Heart right ventricle (tissue), 16 donors: ENCODE results near the gene NEIL3. TPM values are rescaled to one million over a fixed set of nuclear protein-coding genes. Genes with fewer than 3 reads are reported as not detected.
"Not testable (repeated sequence)": the region's sequence is repeated elsewhere in the genome, so short reads cannot be mapped to it uniquely, and the experiment has no call there.

Experiments used
- ATAC-seq, 8 donors: fragments of 200-7000 bp; cut with Tn5 transposase; one replicate each; pipeline ENCODE4 v1.9.1; 2020; ENCODE audit warnings: mild to moderate bottlenecking in 8 of 8, moderate library complexity in 8 of 8, moderate number of reproducible peaks in 1 of 8
- DNase-seq, 2 donors: peaks; one replicate each; pipeline ENCODE4 v3.0.0-alpha.2; 2020
- H3K27ac ChIP-seq, 10 donors: fragments of 200-600 bp; sonication (generic) in 2 of 10; one replicate each; pipeline versions ENCODE4 v1.5.0 to v1.8.0; 2020 to 2022; ENCODE audit warnings: mild to moderate bottlenecking in 3 of 10
- H3K27me3 ChIP-seq, 7 donors: fragments of 200-600 bp; one replicate each; pipeline ENCODE4 v1.8.0; 2021 to 2022; ENCODE audit warnings: mild to moderate bottlenecking in 2 of 7
- H3K36me3 ChIP-seq, 9 donors: fragments of 200-600 bp; sonication (generic) in 1 of 9; one replicate each; pipeline versions ENCODE4 v1.5.0 to v1.8.0; 2020 to 2022; ENCODE audit warnings: mild to moderate bottlenecking in 2 of 9
- H3K4me1 ChIP-seq, 9 donors: fragments of 200-600 bp; sonication (generic) in 1 of 9; one replicate each; pipeline versions ENCODE4 v1.5.0 to v1.8.0; 2020 to 2022; ENCODE audit warnings: mild to moderate bottlenecking in 4 of 9
- H3K4me3 ChIP-seq, 10 donors: fragments of 200-600 bp; sonication (generic) in 2 of 10; one replicate each; pipeline versions ENCODE4 v1.5.0 to v1.8.0; 2020 to 2022; ENCODE audit warnings: mild to moderate bottlenecking in 7 of 10, moderate library complexity in 2 of 10
- H3K9me3 ChIP-seq, 11 donors: fragments of 200-600 bp in 10 of 11; sonication (generic) in 2 of 11; one replicate each; pipeline versions ENCODE4 v1.5.0 to v1.8.0; 2013 to 2022; ENCODE audit warnings: mild to moderate bottlenecking in 2 of 11, control low read depth in 1 of 11, moderate library complexity in 1 of 11
- WGBS, 2 donors: extraction: QIAGEN DNeasy Blood & Tissue Kit; methylation state at CpG; one replicate each; pipeline ENCODE4 v1.1.7; 2013; ENCODE audit warnings: inconsistent platforms in 1 of 2; 5-methylcytosine and 5-hydroxymethylcytosine counted together
- intact Hi-C, 10 donors: fragments of 100-400 bp; cut with DNase I; formaldehyde crosslinking; loops; one replicate each; pipeline versions ENCODE4 v1.11.1 to v1.14.2; 2022
- polyA plus RNA-seq, 2 donors: library from polyadenylated mRNA; stranded (reverse); fragments of 200-250 nt; gene quantifications; one replicate each; pipeline ENCODE4 v1.2.3, GENCODE V29; 2013
- total RNA-seq, 10 donors: library from RNA; stranded (reverse); fragmentation: NEBNext Ultra II Directional in 3 of 10; extraction: Animal tissue kit (Norgen Biotek cat#: 25700) in 3 of 10; gene quantifications; one replicate each; pipeline versions ENCODE4 v1.2.1 to v1.2.4, GENCODE V29; 2021 to 2023
- TF ChIP-seq, protein P1 (sequence below), 9 donors: fragments of 200-600 bp; sonication (generic) in 2 of 9; IDR thresholded peaks; one replicate each; pipeline versions ENCODE4 v1.5.0 to v1.8.0; 2021 to 2022; ENCODE audit warnings: antibody characterized with exemption in 9 of 9, mild to moderate bottlenecking in 5 of 9, moderate library complexity in 1 of 9
- donor health status: Arrhythmogenic right ventricular cardiomyopathy.
- donor health status: ischemic (EF 13 %, LVEDD 7.1; RV severe dilation, severe dysfunction).
- donor health status: healthy with polysubstance abuse.
- donor health status: DM: no; HTN: yes; CAD: no.
- donor health status: DM: no; HTN: no; CAD: no.
- donor health status: ischemic (EF 25% LVEDD 6.9; RV normal size, moderate dysfunction).
- donor health status: ischemic (EF 25% LVEDD 5.7; RV mildly dilated, moderate dysfunction).
- donor health status: healthy.
- donor health status: DM: yes; HTN: yes; CAD: no.
- donor health status: Ischemic cardiomyopathy.
- donor health status: ischemic (EF 35%, LVEDD 5.7; RV mildly dilated, moderate dysfunction).
- donor health status: nonischemic (EF 11% LVEDD 7.7; RV severe dilation, severe dysfunction).
- donor health status: DM: yes; HTN: yes; CAD: no.
- donor health status: PGD.
- donor health status: ischemic (EF 29% LVEDD 5.4; RV normal size, mild dysfunction).
- donor health status: nonischemic (EF 23%, LVEDD 6.1; RV moderate dilation, normal function).

The NEIL3 gene
- total and polyA plus RNA-seq, 12 donors, result 0.03 to 0.88 (median 0.36) TPM; not detected in 5

DNA sequence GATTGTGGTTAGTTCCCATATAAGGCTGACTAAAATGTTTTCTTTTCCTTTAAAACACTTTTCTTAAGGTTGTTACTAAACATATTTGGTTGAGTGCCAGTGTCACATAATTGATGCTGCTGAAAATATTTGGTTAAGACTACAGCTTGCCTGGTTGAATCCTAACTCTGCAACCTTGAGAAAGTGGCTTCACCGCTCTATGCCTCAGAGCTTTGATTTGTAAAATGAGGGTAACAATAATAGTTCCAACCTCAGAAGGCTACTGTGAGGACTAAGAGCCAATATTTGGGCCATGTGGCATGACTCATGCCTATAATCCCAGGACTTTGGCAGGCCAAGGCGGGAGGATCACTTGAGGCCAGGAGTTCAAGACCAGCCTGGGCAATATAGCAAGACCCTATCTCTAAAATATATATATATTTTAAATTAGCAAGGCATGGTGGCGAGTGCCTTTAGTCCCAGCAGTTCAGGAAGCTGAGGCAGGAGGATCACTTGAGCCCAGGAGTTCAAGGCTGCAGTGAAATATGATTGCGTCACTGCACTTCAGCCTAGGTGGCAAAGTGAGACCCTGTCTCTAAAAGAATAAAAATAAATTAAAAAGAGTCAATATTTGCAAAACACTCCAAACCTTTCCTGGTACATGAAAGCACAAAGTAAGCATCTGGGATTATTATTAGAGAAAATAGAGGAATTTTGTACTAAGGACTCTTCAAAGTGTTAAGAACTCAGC, 7.1 kb upstream of the NEIL3 start:
- Histone ChIP-seq H3K36me3 (no peaks in the 10 kb centered on the region), H3K9me3 (peaks cover 0 to 14% (median 10%) of the 10 kb centered on the region in 11 donors), H3K27ac (no peak overlapping the region), H3K4me3 (no peak overlapping the region), H3K4me1 (no peaks in the 10 kb centered on the region), H3K27me3 (no peaks in the 10 kb centered on the region)
- intact Hi-C loops, result no loop called here
- TF ChIP-seq, protein P1, sequence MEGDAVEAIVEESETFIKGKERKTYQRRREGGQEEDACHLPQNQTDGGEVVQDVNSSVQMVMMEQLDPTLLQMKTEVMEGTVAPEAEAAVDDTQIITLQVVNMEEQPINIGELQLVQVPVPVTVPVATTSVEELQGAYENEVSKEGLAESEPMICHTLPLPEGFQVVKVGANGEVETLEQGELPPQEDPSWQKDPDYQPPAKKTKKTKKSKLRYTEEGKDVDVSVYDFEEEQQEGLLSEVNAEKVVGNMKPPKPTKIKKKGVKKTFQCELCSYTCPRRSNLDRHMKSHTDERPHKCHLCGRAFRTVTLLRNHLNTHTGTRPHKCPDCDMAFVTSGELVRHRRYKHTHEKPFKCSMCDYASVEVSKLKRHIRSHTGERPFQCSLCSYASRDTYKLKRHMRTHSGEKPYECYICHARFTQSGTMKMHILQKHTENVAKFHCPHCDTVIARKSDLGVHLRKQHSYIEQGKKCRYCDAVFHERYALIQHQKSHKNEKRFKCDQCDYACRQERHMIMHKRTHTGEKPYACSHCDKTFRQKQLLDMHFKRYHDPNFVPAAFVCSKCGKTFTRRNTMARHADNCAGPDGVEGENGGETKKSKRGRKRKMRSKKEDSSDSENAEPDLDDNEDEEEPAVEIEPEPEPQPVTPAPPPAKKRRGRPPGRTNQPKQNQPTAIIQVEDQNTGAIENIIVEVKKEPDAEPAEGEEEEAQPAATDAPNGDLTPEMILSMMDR (IDR thresholded peaks at IDR 0.05), result no peak
- 89 to 93% methylated on average over 4 of the region's 4 CpGs for WGBS, 2 donors
- DNase-seq (no peak), ATAC-seq (no peak)

DNA sequence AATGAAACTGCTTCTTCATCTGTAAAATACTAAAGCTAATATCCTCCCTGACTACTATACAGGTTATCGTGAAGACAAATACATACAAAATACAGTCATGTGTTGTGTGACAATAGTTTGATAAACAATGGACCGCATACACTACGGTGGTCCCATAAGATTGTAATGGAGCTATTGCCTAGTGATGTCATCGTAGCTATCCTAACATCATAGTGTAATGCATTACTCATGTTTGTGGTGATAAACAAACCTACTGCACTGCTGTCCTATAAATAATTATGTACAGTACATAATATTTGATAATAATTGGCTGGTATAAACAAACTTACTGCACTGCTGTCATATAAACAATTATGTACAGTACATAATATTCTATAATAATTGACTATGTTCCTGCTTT, 5.6 kb upstream of the NEIL3 start:
- TF ChIP-seq, protein P1 (IDR thresholded peaks at IDR 0.05), result no peak
- intact Hi-C loops, result no loop called here
- no peaks in the 10 kb centered on the region for H3K36me3 ChIP-seq
- no peaks in the 10 kb centered on the region for H3K27me3 ChIP-seq
- no peak overlapping the region for H3K27ac ChIP-seq
- ATAC-seq, result no peak
- no peaks in the 10 kb centered on the region for H3K9me3 ChIP-seq
- H3K4me1 ChIP-seq, result peaks cover 0 to 13% (median 0%) of the 10 kb centered on the region in 9 donors
- DNase-seq, result no peak
- 96% methylated on average over 4 of the region's 4 CpGs for WGBS, 2 donors
- no peak overlapping the region for H3K4me3 ChIP-seq

DNA sequence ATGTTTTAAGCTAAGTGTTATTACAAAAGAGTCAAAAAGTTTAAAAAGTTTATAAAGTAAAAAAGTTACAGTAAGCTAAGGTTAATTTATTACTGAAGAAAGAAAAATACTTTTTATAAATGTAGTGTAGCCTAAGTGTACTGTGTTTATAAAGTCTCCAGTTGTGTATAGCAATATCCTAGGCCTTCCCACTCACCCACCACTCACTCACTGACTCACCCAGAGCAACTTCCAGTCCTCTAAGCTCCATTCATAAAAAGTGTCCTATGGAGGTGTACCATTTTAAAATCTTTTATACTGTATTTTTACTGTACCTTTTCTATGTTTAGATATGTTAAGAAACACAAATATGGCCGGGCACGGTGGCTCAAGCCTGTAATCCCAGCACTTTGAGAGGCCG, 4.8 kb upstream of the NEIL3 start:
- DNase-seq, H3K4me3 ChIP-seq, H3K36me3 ChIP-seq, intact Hi-C loops, ATAC-seq, H3K27me3 ChIP-seq, H3K9me3 ChIP-seq, H3K27ac ChIP-seq: not testable (repeated sequence)
- H3K4me1 ChIP-seq, result peaks cover 0 to 17% (median 2%) of the 10 kb centered on the region in 9 donors
- WGBS, 2 donors, result 94 to 97% methylated on average over 3 of the region's 3 CpGs

DNA sequence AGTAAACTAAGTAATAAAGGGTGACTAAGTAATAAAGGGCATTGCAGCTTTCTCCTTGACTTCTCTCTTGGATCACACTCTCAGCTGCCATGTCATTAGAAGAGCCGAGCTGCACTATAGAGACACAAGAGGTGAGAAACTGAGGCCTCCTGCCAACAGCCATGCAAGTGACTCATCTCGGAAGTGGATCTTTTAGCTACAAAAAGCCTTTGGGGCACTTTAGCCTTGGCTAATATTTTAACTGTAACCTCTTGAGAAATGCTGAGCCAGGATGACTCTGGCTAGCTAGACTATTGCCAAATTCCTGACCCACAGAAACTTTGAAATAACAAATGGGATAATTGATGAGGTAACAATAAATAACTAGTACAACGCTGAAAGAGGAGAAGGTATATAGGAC, 1.5 kb upstream of the NEIL3 start:
- Histone ChIP-seq H3K4me1 (peaks cover 0 to 31% (median 9%) of the 10 kb centered on the region in 9 donors), H3K27ac (no peak overlapping the region), H3K9me3 (no peaks in the 10 kb centered on the region), H3K4me3 (no peak overlapping the region), H3K36me3 (no peaks in the 10 kb centered on the region), H3K27me3 (no peaks in the 10 kb centered on the region)
- ATAC-seq (peak in 2 of 8 donors; percentile 40 to 69), DNase-seq (no peak)
- TF ChIP-seq, protein P1 (IDR thresholded peaks at IDR 0.05), result no peak
- intact Hi-C loops, result no loop called here
- 56 to 59% methylated on average over 3 of the region's 3 CpGs for WGBS, 2 donors
